GM12874 (cell line): ENCODE measurements around the gene RHOG.

Source experiments
- CTCF ChIP-seq: IDR thresholded peaks from 2 replicates; pipeline ENCODE4 v1.5.1; 2011; ENCODE audit warnings: low read depth, mild to moderate bottlenecking, control low read depth, low read length, moderate library complexity; ENCODE audit not compliant: insufficient read depth

RHOG gene

GRCh38 chr11:3879967-3880542, 39.3 kb upstream of the RHOG start:
- TF ChIP-seq CTCF: no peak

- TF ChIP-seq CTCF: no peak
These were observed 38.6 kb upstream of the RHOG start for GRCh38 chr11:3879216-3879966.

- TF ChIP-seq CTCF: no peak
These were observed 37.5 kb upstream of the RHOG start for GRCh38 chr11:3878258-3878584.

DNA sequence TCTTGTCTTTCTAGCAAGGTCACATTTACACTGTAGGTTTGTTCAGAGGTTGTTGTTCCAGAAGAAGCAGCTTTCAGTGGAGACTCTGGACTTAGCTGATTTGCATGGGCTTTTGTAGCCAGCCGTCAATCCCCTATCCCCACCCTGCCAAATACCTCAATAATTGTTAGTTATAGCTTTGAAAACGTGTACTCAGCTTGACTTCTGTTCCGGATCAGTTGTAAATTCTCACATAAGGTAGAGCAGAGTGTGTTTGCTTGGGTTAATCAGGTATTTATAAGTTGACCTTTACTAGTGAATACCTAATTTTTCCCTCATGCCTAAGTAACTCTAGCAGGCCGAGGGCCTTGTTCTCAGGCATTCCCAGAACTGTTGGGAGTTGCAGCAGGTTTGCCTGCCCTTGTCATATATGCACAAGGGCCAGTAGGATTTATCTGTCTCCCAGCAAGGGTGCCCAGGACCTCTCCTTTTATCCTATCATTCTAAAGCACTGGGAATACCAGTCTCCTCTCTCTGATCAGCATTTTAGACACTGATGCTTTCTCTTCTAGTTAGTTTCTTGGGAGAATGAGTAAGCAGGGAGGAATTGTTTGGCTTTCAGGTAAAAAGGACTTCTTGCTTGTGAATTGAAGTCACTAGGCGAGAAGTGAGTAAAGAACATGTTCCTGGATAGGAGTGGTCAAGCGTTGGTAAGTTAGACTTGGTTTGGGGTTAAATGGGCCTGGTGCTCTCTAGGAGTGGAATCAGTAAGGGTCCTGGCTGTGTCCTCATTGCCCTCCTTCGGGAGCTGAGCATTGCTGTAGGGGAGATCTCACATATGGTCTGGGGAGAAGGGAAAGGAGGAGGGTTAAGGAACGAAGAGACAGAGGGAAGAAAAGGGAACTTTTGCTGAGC, 36.9 kb upstream of the RHOG start:
- no peak for TF ChIP-seq CTCF

GRCh38 chr11:3876613-3877012, 35.9 kb upstream of the RHOG start:
- TF ChIP-seq CTCF: no peak

DNA sequence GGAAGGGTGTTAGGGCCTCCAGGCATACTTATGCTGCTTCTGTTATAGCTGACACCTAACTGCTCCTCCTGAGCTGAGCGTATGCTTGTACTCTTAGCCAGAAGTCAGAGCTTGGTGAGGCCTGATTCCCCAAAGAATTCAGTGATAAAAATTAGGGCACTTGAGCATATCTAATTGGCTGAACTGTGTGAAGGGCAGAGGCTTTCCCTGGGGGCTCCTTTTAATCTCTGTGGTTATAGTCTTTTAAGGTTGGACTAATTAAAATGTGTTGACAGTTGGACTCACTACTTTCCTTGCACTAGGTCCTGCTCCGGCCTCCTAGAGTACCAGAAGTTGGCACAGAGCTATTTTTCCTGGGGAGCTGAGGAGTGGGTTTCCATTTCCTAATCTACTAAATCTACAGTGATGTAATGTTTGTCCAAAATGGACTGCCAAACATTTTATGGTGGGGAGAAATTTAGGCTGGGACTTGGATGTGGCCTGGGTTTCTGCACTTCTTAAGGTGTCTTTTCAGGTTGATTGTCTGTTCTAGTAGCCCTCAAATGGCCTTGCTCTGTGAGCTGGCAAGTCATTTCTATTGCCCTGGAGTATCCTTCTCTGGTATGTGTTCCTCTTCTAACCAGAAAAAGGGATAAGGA, 33.1 kb upstream of the RHOG start:
- no peak for TF ChIP-seq CTCF
